ENCODE data around the gene BRSK2.

DNA sequence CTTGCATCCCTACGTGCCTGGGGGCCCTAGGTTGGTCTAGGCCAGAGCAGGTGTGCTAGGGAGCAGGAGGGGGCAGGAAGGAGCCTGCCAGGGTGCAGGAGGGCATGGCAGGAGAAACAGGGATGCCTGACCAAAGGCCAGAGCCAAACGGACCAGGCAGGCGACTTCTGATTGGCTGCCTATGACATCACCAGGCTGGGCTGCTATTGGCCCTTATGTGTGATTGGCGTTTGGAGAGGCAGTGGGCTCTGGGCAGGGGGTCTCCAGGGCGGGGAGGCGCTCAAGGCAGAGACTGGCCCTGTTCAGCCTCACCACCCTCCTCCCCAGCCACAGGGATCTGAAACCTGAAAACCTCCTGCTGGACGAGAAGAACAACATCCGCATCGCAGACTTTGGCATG is 52.4 kb downstream of the BRSK2 start:
- no peak for TF ChIP-seq CTCF (IDR thresholded peaks at IDR 0.05)
- no peak for TF ChIP-seq TCF7L2 (IDR thresholded peaks at IDR 0.05; ENCODE audit: low read depth, low read length)
- TF ChIP-seq SIN3A (IDR thresholded peaks at IDR 0.05; ENCODE audit: borderline replicate concordance, insufficient read depth, low read depth, low read length), result no peak
- TF ChIP-seq, protein P1, sequence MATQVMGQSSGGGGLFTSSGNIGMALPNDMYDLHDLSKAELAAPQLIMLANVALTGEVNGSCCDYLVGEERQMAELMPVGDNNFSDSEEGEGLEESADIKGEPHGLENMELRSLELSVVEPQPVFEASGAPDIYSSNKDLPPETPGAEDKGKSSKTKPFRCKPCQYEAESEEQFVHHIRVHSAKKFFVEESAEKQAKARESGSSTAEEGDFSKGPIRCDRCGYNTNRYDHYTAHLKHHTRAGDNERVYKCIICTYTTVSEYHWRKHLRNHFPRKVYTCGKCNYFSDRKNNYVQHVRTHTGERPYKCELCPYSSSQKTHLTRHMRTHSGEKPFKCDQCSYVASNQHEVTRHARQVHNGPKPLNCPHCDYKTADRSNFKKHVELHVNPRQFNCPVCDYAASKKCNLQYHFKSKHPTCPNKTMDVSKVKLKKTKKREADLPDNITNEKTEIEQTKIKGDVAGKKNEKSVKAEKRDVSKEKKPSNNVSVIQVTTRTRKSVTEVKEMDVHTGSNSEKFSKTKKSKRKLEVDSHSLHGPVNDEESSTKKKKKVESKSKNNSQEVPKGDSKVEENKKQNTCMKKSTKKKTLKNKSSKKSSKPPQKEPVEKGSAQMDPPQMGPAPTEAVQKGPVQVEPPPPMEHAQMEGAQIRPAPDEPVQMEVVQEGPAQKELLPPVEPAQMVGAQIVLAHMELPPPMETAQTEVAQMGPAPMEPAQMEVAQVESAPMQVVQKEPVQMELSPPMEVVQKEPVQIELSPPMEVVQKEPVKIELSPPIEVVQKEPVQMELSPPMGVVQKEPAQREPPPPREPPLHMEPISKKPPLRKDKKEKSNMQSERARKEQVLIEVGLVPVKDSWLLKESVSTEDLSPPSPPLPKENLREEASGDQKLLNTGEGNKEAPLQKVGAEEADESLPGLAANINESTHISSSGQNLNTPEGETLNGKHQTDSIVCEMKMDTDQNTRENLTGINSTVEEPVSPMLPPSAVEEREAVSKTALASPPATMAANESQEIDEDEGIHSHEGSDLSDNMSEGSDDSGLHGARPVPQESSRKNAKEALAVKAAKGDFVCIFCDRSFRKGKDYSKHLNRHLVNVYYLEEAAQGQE (IDR thresholded peaks at IDR 0.05; ENCODE audit: insufficient read depth in 1 of 2, low read depth in 2 of 2, low read length in 1 of 2), result no peak
